ENCODE measurements around the gene PTPRN2. TPM values are rescaled to one million over a fixed set of nuclear protein-coding genes. Genes with fewer than 3 reads are reported as not detected.

The PTPRN2 gene
- total RNA-seq, 1 experiment from 2014 or later, result 2.1 TPM

DNA sequence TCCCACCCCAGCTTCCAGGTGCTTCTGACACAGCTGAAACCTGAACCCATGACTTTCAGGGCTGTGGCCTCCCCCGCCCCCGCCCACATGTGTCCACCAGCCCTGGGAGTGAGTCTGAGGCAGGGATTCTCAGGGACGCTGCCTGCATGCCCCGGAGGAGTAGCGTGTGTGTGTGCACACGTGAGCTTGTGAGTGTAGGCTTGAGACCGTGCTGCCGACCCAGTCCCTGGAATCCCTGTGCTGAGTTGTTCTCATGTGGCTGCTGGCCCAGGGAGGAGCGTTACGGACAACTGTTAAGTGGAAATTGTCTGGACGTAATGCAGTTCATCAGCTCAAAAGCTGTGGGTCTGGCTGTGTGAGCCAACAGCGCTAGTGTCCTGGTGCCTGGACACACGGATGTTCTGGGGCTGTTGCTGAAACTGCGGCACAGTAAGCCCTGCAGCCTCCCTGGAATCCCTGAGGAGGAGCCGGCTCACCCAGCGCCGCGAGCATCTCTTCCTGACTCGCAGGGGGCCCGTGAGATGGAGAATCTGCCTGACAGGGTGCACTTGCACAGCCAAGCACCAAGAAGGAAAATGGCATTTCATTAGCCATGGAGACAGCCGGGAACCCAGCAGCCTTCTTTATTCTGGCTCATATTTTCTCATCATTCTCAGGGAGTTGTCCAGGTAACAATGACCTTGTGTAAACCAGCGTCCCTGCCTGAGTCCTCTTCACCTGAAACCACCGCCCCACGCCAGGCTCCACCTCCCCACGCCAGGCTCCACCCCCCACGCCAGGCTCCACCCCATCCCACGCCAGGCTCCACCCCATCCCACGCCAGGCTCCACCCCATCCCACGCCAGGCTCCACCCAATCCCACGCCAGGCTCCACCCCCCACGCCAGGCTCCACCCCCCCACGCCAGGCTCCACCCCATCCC lies 603.9 kb downstream of the PTPRN2 start:
- POLR2A ChIA-PET, result no interaction called here
- Histone ChIP-seq H3K4me3 (replicated peaks in 1 of 2; ENCODE audit: low read depth in 1 of 2, low read length in 2 of 2) (no peak overlapping the region), H3K9me3 (ENCODE audit: control insufficient read depth in 1 of 2, insufficient read depth in 1 of 2, low read depth in 1 of 2, low read length in 2 of 2) (no peaks in the 10 kb centered on the region), H3K4me2 (ENCODE audit: low read length) (no peak overlapping the region), H3K36me3 (ENCODE audit: control insufficient read depth in 1 of 2, insufficient read depth in 2 of 2, low read length in 2 of 2) (no peaks in the 10 kb centered on the region), H3K9ac (ENCODE audit: low read length) (no peak overlapping the region), H3K9me2 (ENCODE audit: insufficient read depth) (no peaks in the 10 kb centered on the region), H3K27ac (ENCODE audit: low read depth, low read length) (no peak overlapping the region), H4K20me1 (ENCODE audit: insufficient read depth) (no peaks in the 10 kb centered on the region), H3K27me3 (ENCODE audit: insufficient read depth, low read length) (peaks cover 6% of the 10 kb centered on the region; the same call in 1 of the 2 replicates), H2AFZ (ENCODE audit: low read depth, low read length, poor library complexity, severe bottlenecking) (no peak overlapping the region), H3K79me2 (ENCODE audit: insufficient read depth, low read length) (no peaks in the 10 kb centered on the region), H3K4me1 (ENCODE audit: control insufficient read depth in 1 of 2, insufficient read depth in 2 of 2, low read length in 2 of 2) (no peaks in the 10 kb centered on the region)
- DNase-seq (ENCODE audit: low read depth, low spot score) (no peak), ATAC-seq (peak; percentile 62)
- TF ChIP-seq CEBPB (IDR thresholded peaks at IDR 0.05; ENCODE audit: low read depth), result no peak
- TF ChIP-seq YY1 (IDR thresholded peaks at IDR 0.05; ENCODE audit: extremely low read depth, insufficient replicate concordance, low read depth, low read length), result no peak
- TF ChIP-seq, protein P1, sequence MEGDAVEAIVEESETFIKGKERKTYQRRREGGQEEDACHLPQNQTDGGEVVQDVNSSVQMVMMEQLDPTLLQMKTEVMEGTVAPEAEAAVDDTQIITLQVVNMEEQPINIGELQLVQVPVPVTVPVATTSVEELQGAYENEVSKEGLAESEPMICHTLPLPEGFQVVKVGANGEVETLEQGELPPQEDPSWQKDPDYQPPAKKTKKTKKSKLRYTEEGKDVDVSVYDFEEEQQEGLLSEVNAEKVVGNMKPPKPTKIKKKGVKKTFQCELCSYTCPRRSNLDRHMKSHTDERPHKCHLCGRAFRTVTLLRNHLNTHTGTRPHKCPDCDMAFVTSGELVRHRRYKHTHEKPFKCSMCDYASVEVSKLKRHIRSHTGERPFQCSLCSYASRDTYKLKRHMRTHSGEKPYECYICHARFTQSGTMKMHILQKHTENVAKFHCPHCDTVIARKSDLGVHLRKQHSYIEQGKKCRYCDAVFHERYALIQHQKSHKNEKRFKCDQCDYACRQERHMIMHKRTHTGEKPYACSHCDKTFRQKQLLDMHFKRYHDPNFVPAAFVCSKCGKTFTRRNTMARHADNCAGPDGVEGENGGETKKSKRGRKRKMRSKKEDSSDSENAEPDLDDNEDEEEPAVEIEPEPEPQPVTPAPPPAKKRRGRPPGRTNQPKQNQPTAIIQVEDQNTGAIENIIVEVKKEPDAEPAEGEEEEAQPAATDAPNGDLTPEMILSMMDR (IDR thresholded peaks at IDR 0.05 in 2 of 3, conservative IDR thresholded peaks at IDR 0.05 in 1 of 3; ENCODE audit: borderline replicate concordance in 1 of 3, insufficient read depth in 1 of 3, low read depth in 2 of 3, low read length in 2 of 3), result no peak
- RAD21 ChIA-PET (ENCODE audit: low non-redundant PET in 1 of 2, low total read pairs in 2 of 2, uncharacterized antibody in 2 of 2, unreplicated experiment in 2 of 2), result no interaction called here
- BruUV-seq (replicated peaks), result no TSS peak
- CTCF ChIA-PET, result no interaction called here
- intact Hi-C loops (cut with micrococcal nuclease), result no loop called here

DNA sequence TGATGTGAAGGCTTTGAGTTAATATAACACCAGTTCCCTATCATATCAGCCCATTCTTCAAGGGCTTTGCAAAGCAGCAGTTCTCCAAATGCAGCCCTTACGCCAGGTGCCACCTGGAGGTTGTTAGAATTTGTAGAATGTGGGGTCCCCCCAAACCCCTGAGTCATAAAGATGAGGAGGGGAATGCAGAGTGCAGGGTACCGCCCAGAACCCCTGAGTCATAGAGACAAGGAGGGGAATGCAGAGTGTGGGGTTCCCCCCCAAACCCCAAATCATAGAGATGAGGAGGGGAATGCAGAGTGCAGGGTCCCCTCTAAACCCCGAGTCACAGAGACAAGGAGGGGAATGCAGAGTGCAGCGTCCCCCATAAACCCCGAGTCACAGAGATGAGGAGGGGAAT lies 605.8 kb downstream of the PTPRN2 start:
- Histone ChIP-seq H3K27ac (ENCODE audit: low read depth, low read length) (no peak overlapping the region), H3K9me3 (ENCODE audit: control insufficient read depth in 1 of 2, insufficient read depth in 1 of 2, low read depth in 1 of 2, low read length in 2 of 2) (no peaks in the 10 kb centered on the region), H3K36me3 (ENCODE audit: control insufficient read depth in 1 of 2, insufficient read depth in 2 of 2, low read length in 2 of 2) (no peaks in the 10 kb centered on the region), H3K9me2 (ENCODE audit: insufficient read depth) (no peaks in the 10 kb centered on the region), H3K4me3 (replicated peaks in 1 of 2; ENCODE audit: low read depth in 1 of 2, low read length in 2 of 2) (no peak overlapping the region), H2AFZ (ENCODE audit: low read depth, low read length, poor library complexity, severe bottlenecking) (no peak overlapping the region), H3K27me3 (ENCODE audit: insufficient read depth, low read length) (no peaks in the 10 kb centered on the region), H3K9ac (ENCODE audit: low read length) (no peak overlapping the region), H3K4me2 (ENCODE audit: low read length) (no peak overlapping the region), H3K79me2 (ENCODE audit: insufficient read depth, low read length) (no peaks in the 10 kb centered on the region), H3K4me1 (ENCODE audit: control insufficient read depth in 1 of 2, insufficient read depth in 2 of 2, low read length in 2 of 2) (no peaks in the 10 kb centered on the region), H4K20me1 (ENCODE audit: insufficient read depth) (no peaks in the 10 kb centered on the region)
- CTCF ChIA-PET, result no interaction called here
- POLR2A ChIA-PET, result no interaction called here
- intact Hi-C loops (cut with micrococcal nuclease), result no loop called here
- RAD21 ChIA-PET (ENCODE audit: low non-redundant PET in 1 of 2, low total read pairs in 2 of 2, uncharacterized antibody in 2 of 2, unreplicated experiment in 2 of 2), result no interaction called here
- BruUV-seq (replicated peaks), result no TSS peak
- ATAC-seq (no peak), DNase-seq (ENCODE audit: low read depth, low spot score) (no peak)
- TF ChIP-seq SIN3A (IDR thresholded peaks at IDR 0.05; ENCODE audit: low read depth) (no peak), TCF7L2 (IDR thresholded peaks at IDR 0.05; ENCODE audit: borderline replicate concordance, extremely low read depth, insufficient read depth, insufficient read length) (no peak), CEBPB (IDR thresholded peaks at IDR 0.05; ENCODE audit: low read depth) (no peak), RAD21 (IDR thresholded peaks at IDR 0.05; ENCODE audit: low read depth) (no peak), SP1 (IDR thresholded peaks at IDR 0.05; ENCODE audit: low read depth) (no peak), EZH2 (IDR thresholded peaks at IDR 0.05) (no peak), EZH2phosphoT487 (IDR thresholded peaks at IDR 0.05; ENCODE audit: borderline replicate concordance) (no peak), YY1 (IDR thresholded peaks at IDR 0.05; ENCODE audit: extremely low read depth, insufficient replicate concordance, low read depth, low read length) (no peak)
- TF ChIP-seq, protein P2, sequence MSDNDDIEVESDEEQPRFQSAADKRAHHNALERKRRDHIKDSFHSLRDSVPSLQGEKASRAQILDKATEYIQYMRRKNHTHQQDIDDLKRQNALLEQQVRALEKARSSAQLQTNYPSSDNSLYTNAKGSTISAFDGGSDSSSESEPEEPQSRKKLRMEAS (IDR thresholded peaks at IDR 0.05), result no peak
- TF ChIP-seq, protein P3, sequence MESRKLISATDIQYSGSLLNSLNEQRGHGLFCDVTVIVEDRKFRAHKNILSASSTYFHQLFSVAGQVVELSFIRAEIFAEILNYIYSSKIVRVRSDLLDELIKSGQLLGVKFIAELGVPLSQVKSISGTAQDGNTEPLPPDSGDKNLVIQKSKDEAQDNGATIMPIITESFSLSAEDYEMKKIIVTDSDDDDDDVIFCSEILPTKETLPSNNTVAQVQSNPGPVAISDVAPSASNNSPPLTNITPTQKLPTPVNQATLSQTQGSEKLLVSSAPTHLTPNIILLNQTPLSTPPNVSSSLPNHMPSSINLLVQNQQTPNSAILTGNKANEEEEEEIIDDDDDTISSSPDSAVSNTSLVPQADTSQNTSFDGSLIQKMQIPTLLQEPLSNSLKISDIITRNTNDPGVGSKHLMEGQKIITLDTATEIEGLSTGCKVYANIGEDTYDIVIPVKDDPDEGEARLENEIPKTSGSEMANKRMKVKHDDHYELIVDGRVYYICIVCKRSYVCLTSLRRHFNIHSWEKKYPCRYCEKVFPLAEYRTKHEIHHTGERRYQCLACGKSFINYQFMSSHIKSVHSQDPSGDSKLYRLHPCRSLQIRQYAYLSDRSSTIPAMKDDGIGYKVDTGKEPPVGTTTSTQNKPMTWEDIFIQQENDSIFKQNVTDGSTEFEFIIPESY (IDR thresholded peaks at IDR 0.05; ENCODE audit: extremely low read depth, insufficient replicate concordance, low read length), result no peak
